GM12873 (cell line): Measurements from ENCODE around the gene FUT8.

ENCODE experiments used
- CTCF ChIP-seq: IDR thresholded peaks from 2 replicates; pipeline ENCODE4 v1.5.1; 2012; ENCODE audit warnings: low read depth, mild to moderate bottlenecking, moderate library complexity, low read length, control low read depth; ENCODE audit not compliant: insufficient read depth; ENCODE audit errors: missing control alignments

FUT8 gene

GRCh38 chr14:65548878-65549277 lies 136.3 kb downstream of the FUT8 start:
- TF ChIP-seq CTCF = no peak

- TF ChIP-seq CTCF = no peak
These were observed 136.9 kb downstream of the FUT8 start for GRCh38 chr14:65549429-65549828.

GRCh38 chr14:65550779-65551643 lies 138.5 kb downstream of the FUT8 start:
- TF ChIP-seq CTCF = no peak

GRCh38 chr14:65552724-65553123 lies 140.2 kb downstream of the FUT8 start:
- no peak for TF ChIP-seq CTCF

GRCh38 chr14:65554837-65555236 lies 142.3 kb downstream of the FUT8 start:
- no peak for TF ChIP-seq CTCF

GRCh38 chr14:65555358-65555757 lies 142.8 kb downstream of the FUT8 start:
- TF ChIP-seq CTCF = no peak

GRCh38 chr14:65558363-65558762 lies 145.8 kb downstream of the FUT8 start:
- no peak for TF ChIP-seq CTCF
